ENCODE results near the gene SLC25A17.
"Not testable (repeated sequence)": the region's sequence is repeated elsewhere in the genome, so short reads cannot be mapped to it uniquely, and the experiment has no call there.

The SLC25A17 gene

GRCh38 chr22:40759294-40759840 is 59.8 kb downstream of the SLC25A17 start:
- DNase-seq (ENCODE audit: low spot score) = no peak
- in situ Hi-C loops (cut with MboI; ENCODE audit: low pct_unique_long_range_greater_than_20kb, low sequenced_read_pairs, unreplicated experiment) = no loop called here
- no peak for TF ChIP-seq CTCF (IDR thresholded peaks at IDR 0.05; ENCODE audit: extremely low read depth, insufficient read depth, missing control alignments)

DNA sequence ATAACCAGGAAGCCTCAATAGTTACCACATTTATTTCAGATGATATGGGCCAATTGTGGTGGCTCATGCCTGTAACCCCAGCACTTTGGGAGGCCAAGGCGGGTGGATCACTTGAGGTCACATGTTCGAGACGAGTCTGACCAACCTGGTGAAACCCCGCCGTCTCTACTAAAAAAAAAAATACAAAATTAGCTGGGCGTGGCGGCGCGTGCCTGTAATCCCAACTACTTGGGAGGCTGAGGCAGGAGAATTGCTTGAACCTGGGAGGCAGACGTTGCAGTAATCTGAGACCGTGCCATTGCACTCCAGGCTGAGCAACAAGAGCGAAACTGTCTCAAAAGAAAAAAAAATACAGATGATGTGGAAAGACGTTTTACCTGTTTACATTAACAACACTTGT is 60.3 kb downstream of the SLC25A17 start:
- DNase-seq (ENCODE audit: low spot score); in situ Hi-C loops (cut with MboI; ENCODE audit: low pct_unique_long_range_greater_than_20kb, low sequenced_read_pairs, unreplicated experiment): not testable (repeated sequence)

DNA sequence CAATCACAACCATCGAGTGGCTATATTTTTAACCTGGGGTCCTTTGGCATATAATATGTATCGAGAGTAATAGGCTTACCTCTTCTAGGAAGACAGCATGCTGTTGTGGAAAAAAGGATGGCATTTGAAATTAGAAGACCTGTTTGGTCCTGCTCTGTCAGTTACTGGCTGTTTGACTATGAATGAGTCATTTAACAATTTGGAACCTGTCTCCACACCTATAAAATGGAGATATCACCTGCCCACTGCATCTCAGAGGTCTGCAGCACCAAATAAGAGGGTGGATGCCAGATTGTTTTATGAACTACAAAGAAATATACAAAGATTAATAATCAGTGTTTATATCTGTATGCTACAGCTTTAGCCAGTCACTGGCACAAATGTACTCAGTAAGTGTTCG is 60.8 kb downstream of the SLC25A17 start:
- DNase-seq (ENCODE audit: low spot score) = no peak
- TF ChIP-seq CTCF (IDR thresholded peaks at IDR 0.05; ENCODE audit: extremely low read depth, insufficient read depth, missing control alignments) = no peak
- in situ Hi-C loops (cut with MboI; ENCODE audit: low pct_unique_long_range_greater_than_20kb, low sequenced_read_pairs, unreplicated experiment) = no loop called here

GRCh38 chr22:40757071-40757470 is 62.1 kb downstream of the SLC25A17 start:
- no peak for DNase-seq (ENCODE audit: low spot score)
- in situ Hi-C loops (cut with MboI; ENCODE audit: low pct_unique_long_range_greater_than_20kb, low sequenced_read_pairs, unreplicated experiment) = no loop called here
- no peak for TF ChIP-seq CTCF (IDR thresholded peaks at IDR 0.05; ENCODE audit: extremely low read depth, insufficient read depth, missing control alignments)

- in situ Hi-C loops (cut with MboI; ENCODE audit: low pct_unique_long_range_greater_than_20kb, low sequenced_read_pairs, unreplicated experiment) = no loop called here
- no peak for TF ChIP-seq CTCF (IDR thresholded peaks at IDR 0.05; ENCODE audit: extremely low read depth, insufficient read depth, missing control alignments)
- no peak for DNase-seq (ENCODE audit: low spot score)
These were observed 66.0 kb downstream of the SLC25A17 start for GRCh38 chr22:40753114-40753513.

DNA sequence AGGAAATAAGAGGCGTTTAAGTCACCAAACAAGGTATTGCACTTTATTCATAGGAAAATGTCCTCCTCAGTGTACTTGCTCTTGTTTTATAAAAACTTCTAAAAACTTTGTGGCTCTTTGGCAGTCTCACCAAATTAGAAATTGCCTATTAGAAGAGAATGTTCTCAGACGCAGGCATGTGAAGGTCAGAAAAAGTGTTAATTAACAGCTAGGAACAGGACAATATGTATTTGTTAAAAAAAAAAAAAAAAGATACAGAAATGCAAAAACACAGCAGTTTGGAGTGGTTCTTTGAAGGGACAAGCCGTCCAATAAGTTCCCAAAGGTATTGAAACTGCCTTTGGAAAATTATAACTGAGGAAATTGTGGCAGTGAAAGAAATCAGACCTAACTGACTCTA is 67.9 kb downstream of the SLC25A17 start:
- DNase-seq (ENCODE audit: low spot score) = no peak
- TF ChIP-seq CTCF (IDR thresholded peaks at IDR 0.05; ENCODE audit: extremely low read depth, insufficient read depth, missing control alignments) = no peak
- in situ Hi-C loops (cut with MboI; ENCODE audit: low pct_unique_long_range_greater_than_20kb, low sequenced_read_pairs, unreplicated experiment) = no loop called here

- TF ChIP-seq CTCF (IDR thresholded peaks at IDR 0.05; ENCODE audit: extremely low read depth, insufficient read depth, missing control alignments) = no peak
- in situ Hi-C loops (cut with MboI; ENCODE audit: low pct_unique_long_range_greater_than_20kb, low sequenced_read_pairs, unreplicated experiment) = no loop called here
- DNase-seq (ENCODE audit: low spot score) = no peak
These were observed 69.3 kb downstream of the SLC25A17 start for GRCh38 chr22:40749829-40750228.

All from GM13977 (cell line).